Epithelial cell of esophagus (primary cell): ENCODE results near the gene NOS2.
A peak's percentile ranks its signal among the peaks of the same experiment; 100 is the strongest.

ENCODE experiments used
- DNase-seq: peaks from one replicate; pipeline ENCODE4 v3.0.0; 2010; ENCODE audit warnings: low read depth
- H3K4me3 ChIP-seq: 2 replicates; pipeline ENCODE4 v1.5.1; 2011; ENCODE audit warnings: mild to moderate bottlenecking, low read length, control low read depth
- TF ChIP-seq, protein P1 (sequence below): IDR thresholded peaks from 2 replicates; pipeline ENCODE4 v1.5.1; 2011; ENCODE audit warnings: low read depth, mild to moderate bottlenecking, low read length, control low read depth, inconsistent platforms; ENCODE audit not compliant: insufficient read depth; ENCODE audit errors: missing control alignments

The NOS2 gene

DNA sequence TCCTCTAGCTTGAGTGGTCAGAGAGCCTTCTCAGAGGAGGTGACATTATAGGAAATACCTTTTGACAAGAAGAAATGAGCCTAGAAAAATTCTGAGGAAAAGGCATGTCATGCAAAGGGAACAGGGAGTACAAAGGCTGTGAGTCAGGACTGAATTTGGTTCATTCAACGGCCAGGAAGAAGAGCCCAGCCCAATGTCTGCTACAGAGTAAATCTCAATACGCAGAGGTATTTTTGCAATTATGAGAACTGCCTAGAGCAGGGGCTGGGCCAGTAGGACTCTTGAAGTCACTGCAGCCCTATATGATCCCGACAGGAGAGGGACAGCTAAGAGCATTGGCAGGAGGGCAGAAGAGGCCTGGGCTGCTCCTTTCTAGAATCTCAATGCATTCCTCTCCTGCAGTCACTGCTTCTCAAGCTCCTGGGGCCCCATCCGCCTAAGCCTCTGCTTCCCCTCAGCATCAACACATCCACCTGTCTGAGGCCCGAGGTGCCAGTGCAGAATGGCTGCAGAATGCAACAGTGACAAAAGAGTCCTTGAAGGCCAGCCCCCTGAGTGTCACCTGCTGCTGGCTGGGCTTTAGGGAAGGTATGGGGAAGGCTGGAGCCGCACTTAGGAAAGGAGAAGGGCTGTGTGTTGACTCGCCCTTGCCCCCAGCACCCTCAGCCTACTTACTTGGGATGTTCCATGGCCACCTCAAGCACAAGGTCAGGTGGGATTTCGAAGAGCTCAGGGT lies 20.1 kb downstream of the NOS2 start:
- TF ChIP-seq, protein P1, sequence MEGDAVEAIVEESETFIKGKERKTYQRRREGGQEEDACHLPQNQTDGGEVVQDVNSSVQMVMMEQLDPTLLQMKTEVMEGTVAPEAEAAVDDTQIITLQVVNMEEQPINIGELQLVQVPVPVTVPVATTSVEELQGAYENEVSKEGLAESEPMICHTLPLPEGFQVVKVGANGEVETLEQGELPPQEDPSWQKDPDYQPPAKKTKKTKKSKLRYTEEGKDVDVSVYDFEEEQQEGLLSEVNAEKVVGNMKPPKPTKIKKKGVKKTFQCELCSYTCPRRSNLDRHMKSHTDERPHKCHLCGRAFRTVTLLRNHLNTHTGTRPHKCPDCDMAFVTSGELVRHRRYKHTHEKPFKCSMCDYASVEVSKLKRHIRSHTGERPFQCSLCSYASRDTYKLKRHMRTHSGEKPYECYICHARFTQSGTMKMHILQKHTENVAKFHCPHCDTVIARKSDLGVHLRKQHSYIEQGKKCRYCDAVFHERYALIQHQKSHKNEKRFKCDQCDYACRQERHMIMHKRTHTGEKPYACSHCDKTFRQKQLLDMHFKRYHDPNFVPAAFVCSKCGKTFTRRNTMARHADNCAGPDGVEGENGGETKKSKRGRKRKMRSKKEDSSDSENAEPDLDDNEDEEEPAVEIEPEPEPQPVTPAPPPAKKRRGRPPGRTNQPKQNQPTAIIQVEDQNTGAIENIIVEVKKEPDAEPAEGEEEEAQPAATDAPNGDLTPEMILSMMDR: no peak
- no peak overlapping the region for H3K4me3 ChIP-seq
- DNase-seq: peak; percentile 8

- no peak overlapping the region for H3K4me3 ChIP-seq
- DNase-seq: peak; percentile 55
- TF ChIP-seq, protein P1: no peak
Observed at GRCh38 chr17:27778183-27778582, 22.1 kb downstream of the NOS2 start.

DNA sequence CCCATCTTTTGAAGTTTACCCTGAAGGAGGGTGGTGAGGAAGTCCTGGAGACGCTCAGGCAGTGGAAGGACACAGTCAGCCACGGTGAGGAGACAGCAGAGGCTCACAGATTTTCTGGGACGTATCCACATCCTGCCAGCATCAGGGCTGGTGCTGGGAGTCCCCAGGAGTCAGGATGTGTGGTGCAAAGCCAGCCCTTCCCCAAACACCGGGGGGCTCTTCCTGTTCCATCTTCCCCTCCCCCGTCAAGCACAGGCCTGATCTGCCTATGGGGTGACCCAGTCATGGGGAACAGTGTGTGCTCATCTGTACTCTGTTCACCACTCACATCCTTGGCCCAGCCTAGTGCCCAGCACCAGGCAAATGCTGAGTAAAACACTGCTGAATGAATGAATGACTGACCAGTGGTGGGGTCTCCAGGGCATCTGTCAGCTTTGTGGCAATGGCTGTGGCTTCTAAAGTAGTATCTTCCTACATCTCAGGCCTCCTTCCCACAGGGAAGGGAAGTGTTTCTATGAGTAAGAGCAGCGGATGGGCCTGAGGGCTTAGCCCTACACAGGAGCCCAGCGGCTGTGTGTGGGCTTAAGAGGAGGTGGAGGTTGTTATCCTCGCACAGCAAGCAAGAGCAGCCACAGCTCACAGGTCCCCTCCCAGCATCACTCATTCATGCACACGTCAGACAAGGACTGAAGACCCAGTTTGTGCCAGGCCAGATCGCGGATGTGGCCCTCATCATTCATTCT lies 23.3 kb downstream of the NOS2 start:
- no peak overlapping the region for H3K4me3 ChIP-seq
- TF ChIP-seq, protein P1: no peak
- DNase-seq: peak; percentile 22

DNA sequence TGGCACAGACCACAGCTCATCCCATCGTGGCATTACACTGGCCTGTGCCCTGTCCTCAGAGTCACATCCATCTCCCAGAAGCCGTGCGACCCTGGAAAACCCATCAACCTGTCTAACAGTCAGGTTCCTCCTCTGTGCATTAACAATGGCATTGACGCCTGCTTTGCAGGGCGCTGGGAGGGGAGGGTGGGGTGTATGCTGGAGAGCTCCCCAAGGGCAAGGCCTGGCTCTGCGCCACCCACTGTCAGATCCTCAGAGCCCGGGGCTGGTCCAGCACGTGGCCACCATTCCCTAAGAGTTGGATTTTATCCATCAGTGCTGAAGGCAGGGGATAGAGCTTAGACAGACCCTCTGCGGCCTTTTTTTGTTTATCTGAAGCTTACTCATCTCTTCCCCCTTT lies 28.7 kb downstream of the NOS2 start:
- DNase-seq: no peak
- TF ChIP-seq, protein P1: no peak
- no peak overlapping the region for H3K4me3 ChIP-seq

DNA sequence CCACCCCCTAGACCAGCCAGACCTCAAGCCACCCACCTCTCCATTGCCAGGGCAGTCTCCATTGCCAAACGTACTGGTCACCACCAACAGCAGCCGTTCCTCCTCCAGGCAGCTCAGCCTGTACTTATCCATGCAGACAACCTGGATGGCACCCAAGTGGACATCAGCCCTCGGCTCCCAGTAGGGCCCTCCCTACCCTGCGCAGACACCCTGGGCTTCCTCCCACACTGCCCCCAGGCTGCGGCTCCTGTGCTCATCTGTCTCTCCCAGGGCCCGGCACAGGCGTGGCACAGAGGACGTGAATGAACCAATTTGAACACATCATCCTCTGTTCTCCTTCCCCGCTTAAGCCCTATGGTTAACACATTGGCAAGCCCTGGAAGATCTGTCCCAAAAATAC lies 29.5 kb downstream of the NOS2 start:
- no peak for DNase-seq
- H3K4me3 ChIP-seq: no peak overlapping the region
- TF ChIP-seq, protein P1: no peak

GRCh38 chr17:27768858-27769410 lies 31.4 kb downstream of the NOS2 start:
- TF ChIP-seq, protein P1: no peak
- DNase-seq: no peak
- no peak overlapping the region for H3K4me3 ChIP-seq
